ENCODE measurements around the gene STK32C.
A peak's percentile ranks its signal among the peaks of the same experiment; 100 is the strongest.

Gene STK32C

GRCh38 chr10:132257907-132258306 lies 49.8 kb downstream of the STK32C start:
- TF ChIP-seq, protein P1, sequence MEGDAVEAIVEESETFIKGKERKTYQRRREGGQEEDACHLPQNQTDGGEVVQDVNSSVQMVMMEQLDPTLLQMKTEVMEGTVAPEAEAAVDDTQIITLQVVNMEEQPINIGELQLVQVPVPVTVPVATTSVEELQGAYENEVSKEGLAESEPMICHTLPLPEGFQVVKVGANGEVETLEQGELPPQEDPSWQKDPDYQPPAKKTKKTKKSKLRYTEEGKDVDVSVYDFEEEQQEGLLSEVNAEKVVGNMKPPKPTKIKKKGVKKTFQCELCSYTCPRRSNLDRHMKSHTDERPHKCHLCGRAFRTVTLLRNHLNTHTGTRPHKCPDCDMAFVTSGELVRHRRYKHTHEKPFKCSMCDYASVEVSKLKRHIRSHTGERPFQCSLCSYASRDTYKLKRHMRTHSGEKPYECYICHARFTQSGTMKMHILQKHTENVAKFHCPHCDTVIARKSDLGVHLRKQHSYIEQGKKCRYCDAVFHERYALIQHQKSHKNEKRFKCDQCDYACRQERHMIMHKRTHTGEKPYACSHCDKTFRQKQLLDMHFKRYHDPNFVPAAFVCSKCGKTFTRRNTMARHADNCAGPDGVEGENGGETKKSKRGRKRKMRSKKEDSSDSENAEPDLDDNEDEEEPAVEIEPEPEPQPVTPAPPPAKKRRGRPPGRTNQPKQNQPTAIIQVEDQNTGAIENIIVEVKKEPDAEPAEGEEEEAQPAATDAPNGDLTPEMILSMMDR (conservative IDR thresholded peaks at IDR 0.05; ENCODE audit: control insufficient read depth, insufficient read depth, low read depth, low read length), result no peak
- no peak overlapping the region for H3K4me3 ChIP-seq (ENCODE audit: control insufficient read depth, low read depth, low read length)
- no peak for DNase-seq (ENCODE audit: low read depth)

DNA sequence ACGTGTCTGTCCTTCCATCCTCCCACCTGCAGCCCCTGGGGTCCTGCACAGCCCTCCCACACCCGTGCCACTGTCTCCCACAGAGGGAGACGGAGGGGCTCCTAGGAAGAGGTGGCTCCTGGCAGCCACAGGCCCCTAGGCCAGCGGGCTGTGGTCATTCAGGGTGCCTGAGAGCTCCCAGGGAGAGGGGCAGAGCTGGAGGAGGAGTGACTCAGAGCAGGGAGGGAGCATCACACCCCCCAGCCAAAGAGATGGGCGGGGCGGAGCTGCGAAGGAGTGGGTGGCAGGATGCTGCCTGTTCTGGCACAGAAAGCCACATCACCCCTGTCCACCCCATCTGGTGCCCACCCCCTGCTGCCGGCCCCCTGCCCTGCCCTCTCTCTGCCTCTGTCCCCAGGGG lies 50.5 kb downstream of the STK32C start:
- H3K4me3 ChIP-seq (ENCODE audit: control insufficient read depth, low read depth, low read length), result no peak overlapping the region
- peak; percentile 70 for DNase-seq (ENCODE audit: low read depth)
- TF ChIP-seq, protein P1 (conservative IDR thresholded peaks at IDR 0.05; ENCODE audit: control insufficient read depth, insufficient read depth, low read depth, low read length), result no peak

DNA sequence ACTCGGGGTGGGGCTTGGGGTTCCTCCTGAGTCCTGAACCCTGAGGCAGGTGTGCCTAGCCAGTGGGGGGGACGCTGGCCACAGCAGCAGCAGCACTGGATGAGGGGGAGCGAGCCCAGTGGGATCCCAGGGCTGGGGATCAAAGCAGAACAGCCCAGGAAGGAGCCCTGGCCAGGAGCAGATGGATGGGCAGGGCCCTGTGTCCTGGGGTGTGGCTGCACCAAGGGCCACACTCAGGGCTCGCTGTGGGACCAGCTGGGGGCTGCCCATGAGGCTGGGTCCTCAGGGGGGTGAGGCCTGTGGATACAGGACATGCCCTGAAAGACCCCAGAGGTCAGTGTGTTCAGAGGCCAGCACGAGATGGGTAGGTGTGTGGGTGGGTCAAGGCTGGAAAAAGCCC lies 50.9 kb downstream of the STK32C start:
- no peak for DNase-seq (ENCODE audit: low read depth)
- TF ChIP-seq, protein P1 (conservative IDR thresholded peaks at IDR 0.05; ENCODE audit: control insufficient read depth, insufficient read depth, low read depth, low read length), result no peak
- H3K4me3 ChIP-seq (ENCODE audit: control insufficient read depth, low read depth, low read length), result no peak overlapping the region

- TF ChIP-seq, protein P1 (conservative IDR thresholded peaks at IDR 0.05; ENCODE audit: control insufficient read depth, insufficient read depth, low read depth, low read length), result no peak
- H3K4me3 ChIP-seq (ENCODE audit: control insufficient read depth, low read depth, low read length), result no peak overlapping the region
- DNase-seq (ENCODE audit: low read depth), result no peak
Measured at GRCh38 chr10:132255489-132256344, 52.0 kb downstream of the STK32C start.

GRCh38 chr10:132254841-132255240 lies 52.9 kb downstream of the STK32C start:
- DNase-seq (ENCODE audit: low read depth), result no peak
- no peak overlapping the region for H3K4me3 ChIP-seq (ENCODE audit: control insufficient read depth, low read depth, low read length)
- TF ChIP-seq, protein P1 (conservative IDR thresholded peaks at IDR 0.05; ENCODE audit: control insufficient read depth, insufficient read depth, low read depth, low read length), result no peak

GRCh38 chr10:132253092-132253687 lies 54.6 kb downstream of the STK32C start:
- TF ChIP-seq, protein P1 (conservative IDR thresholded peaks at IDR 0.05; ENCODE audit: control insufficient read depth, insufficient read depth, low read depth, low read length), result no peak

More at GRCh38 chr10:132253092-132253687, 54.6 kb downstream of the STK32C start:
- DNase-seq (ENCODE audit: low read depth), result no peak
- H3K4me3 ChIP-seq (ENCODE audit: control insufficient read depth, low read depth, low read length), result no peak overlapping the region

All from fibroblast of mammary gland (primary cell).